ENCODE data around the gene RNFT2.
"Not testable (repeated sequence)": the region's sequence is repeated elsewhere in the genome, so short reads cannot be mapped to it uniquely, and the experiment has no call there.

RNFT2 gene

DNA sequence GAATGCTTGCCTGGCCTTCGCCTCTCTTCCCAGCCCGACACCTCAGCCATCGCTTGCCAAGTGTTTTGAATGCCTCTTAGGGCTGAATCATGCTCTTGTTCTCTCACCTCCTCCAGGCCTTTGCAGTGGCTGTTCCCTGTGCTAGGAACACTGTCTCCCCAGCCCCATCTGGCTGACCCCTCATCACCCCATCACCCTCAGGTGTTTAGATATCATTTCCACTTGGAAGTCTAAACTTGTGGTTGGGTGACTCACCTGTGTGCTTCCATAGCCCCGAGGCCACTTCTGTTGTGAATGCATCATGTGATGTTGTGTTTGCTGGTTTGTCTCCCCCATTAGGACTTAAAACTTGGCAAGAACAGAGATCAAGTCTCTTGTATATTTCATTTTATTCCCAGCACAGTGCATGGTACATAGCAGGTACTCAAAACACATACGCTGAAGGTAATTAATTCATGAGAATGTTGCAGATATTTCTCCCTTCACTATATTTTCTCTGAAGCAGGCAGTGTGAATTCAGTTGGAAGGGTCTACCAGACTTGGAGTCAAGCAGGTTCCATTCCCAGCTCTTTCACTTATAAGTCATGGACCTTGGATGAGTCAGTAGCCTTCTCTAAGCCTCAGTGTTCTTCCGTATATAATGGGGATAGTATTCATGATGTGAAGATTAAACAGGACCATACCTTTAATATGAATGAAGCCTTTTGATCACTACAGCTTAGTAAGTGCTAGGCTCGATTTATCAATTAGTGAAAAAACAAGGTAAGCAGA is 75.3 kb downstream of the RNFT2 start:
- TF ChIP-seq, protein P1, sequence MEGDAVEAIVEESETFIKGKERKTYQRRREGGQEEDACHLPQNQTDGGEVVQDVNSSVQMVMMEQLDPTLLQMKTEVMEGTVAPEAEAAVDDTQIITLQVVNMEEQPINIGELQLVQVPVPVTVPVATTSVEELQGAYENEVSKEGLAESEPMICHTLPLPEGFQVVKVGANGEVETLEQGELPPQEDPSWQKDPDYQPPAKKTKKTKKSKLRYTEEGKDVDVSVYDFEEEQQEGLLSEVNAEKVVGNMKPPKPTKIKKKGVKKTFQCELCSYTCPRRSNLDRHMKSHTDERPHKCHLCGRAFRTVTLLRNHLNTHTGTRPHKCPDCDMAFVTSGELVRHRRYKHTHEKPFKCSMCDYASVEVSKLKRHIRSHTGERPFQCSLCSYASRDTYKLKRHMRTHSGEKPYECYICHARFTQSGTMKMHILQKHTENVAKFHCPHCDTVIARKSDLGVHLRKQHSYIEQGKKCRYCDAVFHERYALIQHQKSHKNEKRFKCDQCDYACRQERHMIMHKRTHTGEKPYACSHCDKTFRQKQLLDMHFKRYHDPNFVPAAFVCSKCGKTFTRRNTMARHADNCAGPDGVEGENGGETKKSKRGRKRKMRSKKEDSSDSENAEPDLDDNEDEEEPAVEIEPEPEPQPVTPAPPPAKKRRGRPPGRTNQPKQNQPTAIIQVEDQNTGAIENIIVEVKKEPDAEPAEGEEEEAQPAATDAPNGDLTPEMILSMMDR (conservative IDR thresholded peaks at IDR 0.05; ENCODE audit: low read length): no peak
- DNase-seq (ENCODE audit: low read depth): no peak
- H3K4me3 ChIP-seq (ENCODE audit: low read length): no peak overlapping the region

DNA sequence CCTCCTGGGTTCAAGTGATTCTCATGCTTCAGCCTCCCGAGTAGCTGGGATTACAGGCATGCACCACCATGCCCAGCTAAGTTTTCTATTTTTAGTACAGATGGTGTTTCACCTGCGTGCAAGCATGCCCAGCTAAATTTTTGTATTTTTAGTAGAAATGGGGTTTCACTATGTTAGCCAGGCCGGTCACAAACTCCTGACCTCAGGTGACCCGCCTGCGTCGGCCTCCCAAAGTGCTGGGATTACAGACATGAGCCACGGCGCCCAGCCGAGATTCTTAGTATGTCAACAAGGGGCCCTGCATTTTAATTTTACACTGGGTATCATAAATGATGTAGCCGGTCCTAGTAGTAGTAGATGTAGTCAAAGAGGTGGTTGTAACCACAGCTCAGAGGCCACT is 76.7 kb downstream of the RNFT2 start:
- not testable (repeated sequence) for H3K4me3 ChIP-seq (ENCODE audit: low read length)

DNA sequence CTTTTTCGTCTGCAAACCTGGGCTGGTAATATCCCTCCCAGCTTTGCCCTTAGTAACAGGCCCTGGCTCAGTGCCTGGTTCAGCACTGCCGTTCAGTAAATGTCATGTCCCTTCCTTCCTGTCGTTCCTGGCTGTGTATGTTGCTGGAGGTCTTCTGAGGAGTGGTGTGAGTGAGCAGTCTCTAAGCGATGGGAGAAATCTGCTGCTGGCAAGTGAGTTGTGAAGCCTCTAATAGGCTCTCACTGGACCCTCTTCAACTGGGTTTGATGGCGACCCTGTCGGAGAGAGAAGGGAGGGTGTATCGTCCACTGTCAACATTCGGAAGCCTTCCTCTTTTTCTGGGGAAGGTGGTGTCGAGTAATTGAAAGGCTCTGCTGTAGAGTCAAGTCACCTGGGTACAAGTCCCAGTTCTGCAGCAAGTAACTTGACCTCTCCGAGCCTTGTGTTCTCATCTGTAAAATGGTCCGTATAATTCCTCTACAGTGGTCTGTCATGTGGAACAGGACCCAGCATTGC is 80.3 kb downstream of the RNFT2 start:
- H3K4me3 ChIP-seq (ENCODE audit: low read length): peak overlapping the region; percentile 96
- TF ChIP-seq, protein P1 (conservative IDR thresholded peaks at IDR 0.05; ENCODE audit: low read length): no peak
- DNase-seq (ENCODE audit: low read depth): peak; percentile 16

More for the DNA sequence above, 76.7 kb downstream of the RNFT2 start:
- DNase-seq (ENCODE audit: low read depth): not testable (repeated sequence)

DNA sequence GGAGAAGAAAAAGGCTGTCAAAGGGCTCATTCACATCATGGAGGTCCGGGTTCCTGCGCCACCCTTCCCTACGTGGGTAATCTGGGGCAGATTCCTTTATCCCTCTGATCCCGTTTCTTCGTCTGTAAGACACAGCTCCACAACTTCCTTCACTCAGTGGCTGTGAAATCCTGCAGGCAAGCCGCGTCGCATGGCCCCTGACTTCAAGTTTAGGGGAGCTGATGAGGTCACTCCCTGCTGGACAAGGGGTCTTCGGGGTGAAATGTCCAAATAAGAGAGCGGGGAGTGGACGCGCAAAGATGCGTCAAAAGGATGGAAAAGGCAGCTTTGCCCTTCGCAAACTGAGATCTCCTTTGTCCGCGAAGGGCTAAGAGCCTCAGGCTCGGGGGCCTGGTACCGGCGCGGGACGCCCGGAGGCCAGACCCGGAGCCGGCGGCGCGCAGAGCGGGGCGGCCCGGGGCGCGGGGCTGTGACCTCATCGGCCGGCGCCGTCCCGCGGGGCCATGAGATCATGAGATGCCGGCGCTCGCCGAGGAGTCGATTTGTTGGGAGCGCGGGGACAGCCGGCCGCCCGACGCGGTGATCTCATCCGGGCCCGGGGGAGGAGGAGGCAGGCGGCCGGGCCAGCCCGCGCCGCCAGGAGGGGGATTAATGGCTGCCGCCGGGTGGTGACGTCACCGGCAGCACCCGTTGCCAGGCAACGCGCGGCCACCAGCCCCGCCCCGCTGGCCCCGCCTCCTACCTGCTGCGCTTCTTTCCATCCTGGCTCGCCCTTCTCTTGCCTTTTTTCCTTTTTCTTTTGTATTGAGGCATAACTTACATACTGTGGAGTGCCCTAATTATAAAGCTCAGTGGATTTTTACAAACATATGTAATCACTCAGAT is 81.1 kb downstream of the RNFT2 start:
- TF ChIP-seq, protein P1 (conservative IDR thresholded peaks at IDR 0.05; ENCODE audit: low read length): no peak
- peak; percentile 93 for DNase-seq (ENCODE audit: low read depth)
- H3K4me3 ChIP-seq (ENCODE audit: low read length): peak overlapping the region; percentile 96

DNA sequence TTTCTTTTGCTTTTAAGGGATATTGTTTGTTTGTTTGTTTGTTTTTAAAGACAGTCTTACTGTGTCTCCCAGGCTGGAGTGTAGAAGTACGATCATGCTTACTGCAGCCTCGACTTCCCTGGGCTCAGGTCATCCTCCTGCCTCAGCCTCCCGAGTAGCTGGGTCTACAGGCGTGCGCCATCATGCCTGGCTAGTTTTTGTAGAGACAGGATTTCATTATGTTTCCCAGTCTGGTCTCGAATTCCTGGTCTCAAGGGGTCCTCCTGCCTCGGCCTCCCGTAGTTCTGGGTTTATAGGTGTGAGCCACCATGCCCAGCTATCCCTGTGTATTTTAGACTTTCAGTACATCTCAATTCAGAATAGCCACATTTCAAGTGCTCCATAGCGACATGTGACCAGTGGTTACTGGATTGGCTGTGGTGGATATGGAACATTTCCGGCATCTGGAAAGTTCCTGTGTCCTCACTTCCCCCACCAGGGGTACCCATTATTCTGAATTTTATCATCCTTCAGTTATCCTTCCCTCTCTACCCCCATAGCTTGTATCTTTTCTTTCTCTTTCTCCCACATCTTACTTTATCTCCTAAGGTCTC is 82.0 kb downstream of the RNFT2 start:
- TF ChIP-seq, protein P1 (conservative IDR thresholded peaks at IDR 0.05; ENCODE audit: low read length): no peak
- no peak for DNase-seq (ENCODE audit: low read depth)
- no peak overlapping the region for H3K4me3 ChIP-seq (ENCODE audit: low read length)

DNA sequence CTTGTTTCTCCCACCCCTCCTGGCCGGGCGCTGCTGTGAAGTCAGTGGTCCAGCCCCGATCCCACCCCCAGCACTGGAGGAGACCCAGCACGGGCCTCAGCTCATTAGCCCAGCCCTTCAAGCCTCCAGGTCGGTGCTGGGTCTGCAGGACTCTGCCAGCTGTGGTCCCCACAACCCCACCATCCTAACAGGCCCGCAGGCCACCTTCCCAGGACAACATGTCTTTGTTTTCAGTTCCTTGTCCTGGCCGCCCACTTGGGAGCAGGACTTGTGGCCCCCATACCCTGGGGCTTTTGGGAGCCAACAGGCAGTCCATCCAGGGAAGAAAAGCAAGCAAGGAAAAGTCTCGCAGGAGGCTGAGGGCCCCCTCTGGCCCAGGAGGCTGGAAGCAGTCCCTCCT is 83.2 kb downstream of the RNFT2 start:
- TF ChIP-seq, protein P1 (conservative IDR thresholded peaks at IDR 0.05; ENCODE audit: low read length): no peak
- DNase-seq (ENCODE audit: low read depth): no peak
- no peak overlapping the region for H3K4me3 ChIP-seq (ENCODE audit: low read length)

DNA sequence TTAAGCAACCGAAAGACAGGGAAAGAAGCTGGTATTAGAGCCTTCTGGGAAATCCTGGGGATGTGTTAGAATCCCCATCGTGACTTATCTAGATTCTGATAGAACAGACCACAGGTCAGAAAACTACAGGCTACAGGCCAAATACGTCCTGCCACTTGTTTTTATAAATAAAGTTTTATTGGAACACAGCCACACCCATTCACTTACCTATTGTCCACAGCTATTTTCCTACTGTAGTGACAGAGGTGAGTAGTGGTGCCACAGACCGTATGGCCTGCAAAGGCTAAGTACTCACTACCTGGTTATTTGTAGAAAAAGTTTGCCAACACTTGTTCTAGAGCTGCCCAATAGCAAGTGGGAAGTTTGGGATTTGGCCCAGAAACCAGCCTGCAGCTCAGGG is 89.3 kb downstream of the RNFT2 start:
- DNase-seq (ENCODE audit: low read depth): no peak
- TF ChIP-seq, protein P1 (conservative IDR thresholded peaks at IDR 0.05; ENCODE audit: low read length): no peak
- no peak overlapping the region for H3K4me3 ChIP-seq (ENCODE audit: low read length)
